Panc1 (cell line): ENCODE results near the gene ZSWIM3. TPM values are rescaled to one million over a fixed set of nuclear protein-coding genes. Genes with fewer than 3 reads are reported as not detected.

Source experiments
- ATAC-seq: fragments of 200-7000 bp; cut with Tn5 transposase; 2 replicates; pipeline ENCODE4 v1.9.1; 2020; ENCODE audit warnings: mild to moderate bottlenecking, moderate library complexity
- BruUV-seq: library from RNA; stranded (reverse); fragments of 400-500 nt; replicated peaks from 2 replicates; lab custom pipeline; 2021; lab: Mats Ljungman, UMichigan
- CTCF ChIA-PET: fragments of 300-600 bp; sonication (Branson Sonifier 250); formaldehyde crosslinking; loops from one replicate; lab custom pipeline; 2022; ENCODE audit warnings: antibody characterized with exemption; lab: Charles Lee
- POLR2A ChIA-PET: fragments of 300-600 bp; sonication (Branson Sonifier 250); formaldehyde crosslinking; loops from one replicate; lab custom pipeline; 2022; ENCODE audit warnings: antibody characterized with exemption; lab: Charles Lee
- DNase-seq: peaks from one replicate; pipeline ENCODE4 v3.0.0-alpha.2; 2010; ENCODE audit warnings: low read depth, low spot score
- H3K27ac ChIP-seq: 2 replicates; pipeline ENCODE4 v1.5.1; 2011; ENCODE audit warnings: mild to moderate bottlenecking, low read length, inconsistent platforms
- H3K27me3 ChIP-seq: fragments of 200-500 bp; sonication (Bioruptor generic); 2 replicates; pipeline ENCODE4 v1.6.0; 2014; ENCODE audit warnings: low read length, inconsistent platforms; ENCODE audit not compliant: control insufficient read depth, insufficient read depth
- H3K36me3 ChIP-seq: fragments of 200-500 bp; sonication (Bioruptor generic); 2 replicates; pipeline ENCODE4 v1.5.1; 2014; ENCODE audit warnings: inconsistent platforms, mild to moderate bottlenecking, low read length, moderate library complexity; ENCODE audit not compliant: control insufficient read depth, insufficient read depth
- H3K4me1 ChIP-seq: 2 replicates; pipeline ENCODE4 v1.5.1; 2011; ENCODE audit warnings: inconsistent platforms, mild to moderate bottlenecking, low read length, moderate library complexity; ENCODE audit not compliant: control insufficient read depth, insufficient read depth
- H3K4me3 ChIP-seq, 2 experiments: 2 replicates each; pipeline ENCODE4 v1.5.1; 2011 to 2012; ENCODE audit warnings: low read depth in 2 of 2, low read length in 2 of 2, mild to moderate bottlenecking in 2 of 2, inconsistent platforms in 1 of 2, moderate library complexity in 1 of 2
- H3K9me3 ChIP-seq: fragments of 200-500 bp; sonication (Bioruptor generic); 2 replicates; pipeline ENCODE4 v1.5.1; 2014; ENCODE audit warnings: low read depth, mild to moderate bottlenecking, inconsistent platforms, low read length, moderate library complexity; ENCODE audit not compliant: control insufficient read depth, insufficient read depth
- CTCF ChIP-seq: fragments of 450-650 bp; IDR thresholded peaks from 2 replicates; pipeline ENCODE4 v1.5.1; 2017; ENCODE audit warnings: mild to moderate bottlenecking
- POLR2AphosphoS5 ChIP-seq: IDR thresholded peaks from 2 replicates; pipeline ENCODE4 v1.6.1; 2012; ENCODE audit warnings: mild to moderate bottlenecking, low read depth, low read length, moderate library complexity
- REST ChIP-seq, 2 experiments: IDR thresholded peaks; 2 replicates each; pipeline ENCODE4 v1.6.1; 2011 to 2012; ENCODE audit warnings: low read depth in 2 of 2, control low read depth in 1 of 2, low read length in 1 of 2, mild to moderate bottlenecking in 1 of 2, moderate library complexity in 1 of 2; ENCODE audit not compliant: insufficient read depth in 1 of 2
- SIN3A ChIP-seq: IDR thresholded peaks from 2 replicates; pipeline ENCODE4 v1.6.1; 2012; ENCODE audit warnings: low read depth, mild to moderate bottlenecking, low read length, moderate library complexity, borderline replicate concordance; ENCODE audit not compliant: insufficient read depth
- TCF7L2 ChIP-seq: IDR thresholded peaks from 2 replicates; pipeline ENCODE4 v1.6.1; 2011; ENCODE audit warnings: mild to moderate bottlenecking, low read depth, low read length, inconsistent platforms
- in situ Hi-C: cut with HindIII; loops from 2 replicates; pipeline ENCODE4 v1.10.0; 2016; ENCODE audit warnings: low sequenced_read_pairs, low pct_unique_long_range_greater_than_20kb
- intact Hi-C: fragments of 100-400 bp; cut with micrococcal nuclease; formaldehyde crosslinking; loops from one replicate; pipeline ENCODE4 v1.10.0; 2022; ENCODE audit not compliant: unreplicated experiment
- total RNA-seq: library from RNA; stranded (reverse); gene quantifications from one replicate; pipeline ENCODE4 v1.2.1, GENCODE V29; 2021; ENCODE audit not compliant: unreplicated experiment

The ZSWIM3 gene
- total RNA-seq, 1 experiment from 2014 or later: 3.6 TPM

GRCh38 chr20:45910670-45911485 lies 53.5 kb downstream of the ZSWIM3 start:
- H3K36me3 ChIP-seq: no peaks in the 10 kb centered on the region
- DNase-seq (no peak), ATAC-seq (peak; percentile 83)
- ChIA-PET POLR2A (no interaction called here), CTCF (no interaction called here)
- H3K4me3 ChIP-seq: peak overlapping the region; percentile 39 to 62
- no TSS peak for BruUV-seq
- no peaks in the 10 kb centered on the region for H3K27me3 ChIP-seq
- H3K9me3 ChIP-seq: no peaks in the 10 kb centered on the region
- TF ChIP-seq SIN3A (no peak), POLR2AphosphoS5 (no peak), TCF7L2 (peak; percentile 47; the same call in 1 of the 2 replicates)
- in situ Hi-C loops (no loop called here), intact Hi-C loops (no loop called here)
- peak overlapping the region; percentile 44; the same call in 1 of the 2 replicates for H3K27ac ChIP-seq
- H3K4me1 ChIP-seq: peaks cover 18% of the 10 kb centered on the region

DNA sequence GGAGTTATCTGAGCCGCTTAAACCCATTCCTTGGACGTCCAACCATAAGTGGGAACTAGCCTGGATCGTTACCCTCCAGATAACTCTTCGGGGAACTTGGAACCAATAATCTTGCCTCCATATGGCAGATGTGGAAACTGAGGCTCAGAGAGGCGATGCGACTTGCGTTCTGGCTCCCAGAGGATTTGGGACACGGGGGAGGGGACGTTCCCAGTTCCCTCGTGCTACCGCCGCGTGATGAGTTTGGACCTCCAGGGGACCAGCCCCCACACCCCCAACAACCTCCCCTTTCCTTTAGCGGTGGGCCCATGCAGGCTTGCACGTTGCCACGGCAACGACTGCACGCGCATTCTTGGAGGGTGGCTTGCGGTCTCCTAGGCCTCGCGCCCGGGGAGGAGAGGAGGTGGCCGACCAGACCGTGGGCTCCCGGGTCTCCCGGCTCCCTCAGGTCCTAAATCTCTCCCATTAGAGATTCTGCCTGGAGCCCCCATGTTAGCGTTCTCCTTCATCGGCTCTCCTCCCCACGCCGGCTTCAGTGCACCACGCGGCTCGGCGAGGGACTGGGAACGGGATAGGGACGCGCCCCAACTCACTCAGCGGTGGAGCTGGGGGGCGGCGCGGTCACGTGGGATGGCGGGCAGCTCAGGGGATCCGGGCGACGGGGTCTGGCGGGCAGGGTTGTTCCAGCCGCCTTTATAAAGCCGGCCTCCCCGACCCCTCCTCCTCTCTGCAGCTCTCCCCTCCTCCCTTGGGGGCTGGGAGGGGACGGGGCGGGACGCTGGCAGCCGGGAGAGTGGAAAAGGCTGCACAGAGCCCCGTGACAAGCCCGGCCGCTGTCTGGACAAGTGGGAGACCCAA lies 54.3 kb downstream of the ZSWIM3 start, which contains the start of gene PLTP:
Gene PLTP, minus strand, starts transcription at position 670 of the 858 bp plus-strand sequence. CDS start 703 bp downstream, outside the sequence.
- peak within 1 kb of the TSS; percentile 39 to 62 for H3K4me3 ChIP-seq
- ChIA-PET CTCF (no interaction called here), POLR2A (no interaction called here)
- H3K9me3 ChIP-seq: no peaks in the 10 kb centered on the region
- DNase-seq (no peak), ATAC-seq (peak; percentile 46)
- no peak for TF ChIP-seq SIN3A
- TF ChIP-seq TCF7L2: no peak
- no peak for TF ChIP-seq REST (IDR thresholded peaks at IDR 0.05; ENCODE audit: insufficient read depth in 1 of 2, low read depth in 2 of 2, low read length in 1 of 2)
- TF ChIP-seq CTCF: no peak
- TF ChIP-seq POLR2AphosphoS5: no peak
- in situ Hi-C loops (no loop called here), intact Hi-C loops (no loop called here)
- H3K36me3 ChIP-seq: no peaks in the 10 kb centered on the region
- H3K4me1 ChIP-seq: peaks cover 18% of the 10 kb centered on the region
- BruUV-seq: no TSS peak
- no peaks in the 10 kb centered on the region for H3K27me3 ChIP-seq
- peak within 1 kb of the TSS; percentile 44; the same call in 1 of the 2 replicates for H3K27ac ChIP-seq
